Activated naive CD8-positive, alpha-beta T cell treated with anti-CD3 and anti-CD28 coated beads for 36 hours (primary cell): ENCODE results near the gene SLC22A13. TPM values are rescaled to one million over a fixed set of nuclear protein-coding genes. Genes with fewer than 3 reads are reported as not detected.
"Not testable (repeated sequence)": the region's sequence is repeated elsewhere in the genome, so short reads cannot be mapped to it uniquely, and the experiment has no call there.

Experiments
- DNase-seq: peaks from one replicate; pipeline ENCODE4 v3.0.0; 2021
- H3K27ac Mint-ChIP-seq: one replicate; pipeline ENCODE4 v1.8.0; 2022; ENCODE audit warnings: mild to moderate bottlenecking, moderate library complexity, mixed read lengths
- H3K27me3 Mint-ChIP-seq: one replicate; pipeline ENCODE4 v1.8.0; 2022; ENCODE audit warnings: mild to moderate bottlenecking, mixed read lengths
- H3K36me3 Mint-ChIP-seq: one replicate; pipeline ENCODE4 v1.8.0; 2021; ENCODE audit warnings: mild to moderate bottlenecking, mixed read lengths
- H3K4me1 Mint-ChIP-seq: one replicate; pipeline ENCODE4 v1.8.0; 2021; ENCODE audit warnings: mixed read lengths
- H3K4me3 Mint-ChIP-seq: one replicate; pipeline ENCODE4 v1.8.0; 2022; ENCODE audit warnings: mild to moderate bottlenecking, moderate library complexity, mixed read lengths
- H3K9me3 Mint-ChIP-seq: one replicate; pipeline ENCODE4 v1.8.0; 2022; ENCODE audit warnings: mixed read lengths
- total RNA-seq, 2 experiments: library from RNA; stranded (reverse); gene quantifications; one replicate each; pipeline ENCODE4 v1.2.3, GENCODE V29; 2021

SLC22A13 gene
- total RNA-seq, 2 experiments from 2014 or later, result 0.24 to 0.27 TPM

DNA sequence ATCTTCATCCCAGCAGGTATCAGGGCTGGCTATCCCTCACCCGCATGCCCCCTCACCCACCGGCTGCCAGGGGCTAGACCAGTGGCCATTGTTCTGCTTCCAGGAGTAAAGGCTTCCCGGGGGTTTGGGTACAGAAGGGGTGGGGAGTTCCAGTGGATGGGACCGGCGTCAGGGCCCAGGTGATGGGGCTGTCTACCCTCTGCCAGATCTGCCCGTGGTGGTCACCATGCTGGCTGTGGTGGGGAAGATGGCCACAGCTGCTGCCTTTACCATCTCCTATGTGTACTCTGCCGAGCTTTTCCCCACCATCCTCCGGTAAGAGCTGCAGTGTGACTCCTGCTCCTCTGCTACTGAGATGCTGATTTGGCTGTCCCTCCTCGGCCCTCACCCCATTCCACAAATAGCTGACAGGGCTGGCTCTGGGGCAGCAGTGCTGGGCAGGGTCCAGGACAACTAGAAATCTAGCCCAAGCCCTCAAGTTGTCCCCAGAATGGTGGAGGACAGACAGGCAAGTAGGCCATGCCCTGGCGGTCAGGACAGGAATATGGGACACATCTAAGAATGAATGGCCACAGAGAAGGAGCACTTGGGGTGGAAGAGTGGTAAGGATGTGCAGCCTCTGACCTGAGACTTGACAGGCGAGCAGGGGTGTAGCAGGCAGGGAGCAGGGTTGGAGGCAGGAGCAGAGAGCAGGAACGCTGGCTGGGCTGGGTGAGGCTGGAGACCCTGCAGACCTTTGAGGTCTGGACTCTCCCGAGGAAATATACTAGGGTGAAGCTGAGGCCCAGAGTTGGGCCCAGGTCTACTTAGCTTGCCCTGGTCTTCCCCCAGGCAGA, 10.7 kb downstream of the SLC22A13 start:
- H3K4me3 Mint-ChIP-seq, result no peak overlapping the region
- DNase-seq, result no peak
- H3K27me3 Mint-ChIP-seq, result no peaks in the 10 kb centered on the region
- H3K27ac Mint-ChIP-seq, result no peak overlapping the region
- H3K4me1 Mint-ChIP-seq, result no peaks in the 10 kb centered on the region
- no peaks in the 10 kb centered on the region for H3K9me3 Mint-ChIP-seq
- H3K36me3 Mint-ChIP-seq, result peaks cover 4% of the 10 kb centered on the region

DNA sequence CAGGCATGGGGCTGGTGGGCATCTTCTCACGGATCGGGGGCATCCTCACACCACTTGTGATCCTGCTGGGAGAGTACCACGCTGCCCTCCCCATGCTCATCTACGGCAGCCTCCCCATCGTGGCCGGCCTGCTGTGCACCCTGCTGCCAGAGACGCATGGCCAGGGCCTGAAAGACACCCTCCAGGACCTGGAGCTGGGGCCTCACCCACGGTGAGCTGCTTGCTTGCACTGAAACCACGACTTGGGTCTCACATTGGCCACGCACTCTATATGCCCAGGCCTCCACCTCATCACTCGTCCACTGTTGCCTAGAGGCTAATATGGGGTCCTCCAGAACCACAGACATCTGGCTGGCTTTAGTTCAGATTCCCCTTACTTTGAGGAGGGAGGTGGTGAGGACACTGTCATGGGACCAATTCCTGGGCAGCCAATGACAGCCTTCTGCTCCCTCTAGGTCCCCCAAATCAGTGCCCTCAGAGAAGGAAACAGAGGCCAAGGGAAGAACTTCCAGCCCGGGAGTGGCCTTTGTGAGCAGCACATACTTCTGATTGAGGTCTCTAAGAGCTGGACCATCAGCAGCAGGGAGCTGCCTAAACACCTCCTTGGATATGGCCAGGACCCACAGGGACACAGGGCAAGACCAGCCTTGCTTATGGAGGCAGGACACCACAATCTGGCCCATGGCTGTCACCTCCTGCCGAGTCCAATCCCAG, 11.5 kb downstream of the SLC22A13 start:
- Mint-ChIP-seq H3K36me3 (peaks cover 4% of the 10 kb centered on the region), H3K4me3 (no peak overlapping the region), H3K27me3 (no peaks in the 10 kb centered on the region), H3K9me3 (no peaks in the 10 kb centered on the region), H3K27ac (no peak overlapping the region), H3K4me1 (no peaks in the 10 kb centered on the region)
- DNase-seq, result no peak

DNA sequence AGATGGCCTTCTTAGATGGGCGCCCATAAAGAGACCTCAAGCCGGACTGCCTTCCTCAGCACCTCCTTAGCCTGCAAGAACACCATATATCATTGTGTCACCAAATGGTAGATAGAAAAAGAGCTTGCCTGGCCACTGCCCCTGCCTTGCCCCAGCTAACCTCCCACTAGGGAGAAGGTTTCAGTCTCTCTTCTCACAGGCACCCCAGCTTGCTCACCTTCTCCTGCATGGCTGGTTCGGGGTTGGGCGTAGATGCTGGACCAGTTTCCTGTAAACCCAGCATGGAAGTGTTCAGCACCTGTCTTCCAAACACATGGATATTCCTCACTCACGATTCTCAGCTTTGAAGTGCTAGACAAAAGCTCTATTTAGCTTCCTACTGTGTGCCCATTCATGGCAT, 13.2 kb downstream of the SLC22A13 start:
- H3K36me3 Mint-ChIP-seq, result peaks cover 4% of the 10 kb centered on the region
- H3K4me1 Mint-ChIP-seq, result no peaks in the 10 kb centered on the region
- no peak overlapping the region for H3K27ac Mint-ChIP-seq
- no peak for DNase-seq
- H3K9me3 Mint-ChIP-seq, result no peaks in the 10 kb centered on the region
- no peaks in the 10 kb centered on the region for H3K27me3 Mint-ChIP-seq
- H3K4me3 Mint-ChIP-seq, result no peak overlapping the region

DNA sequence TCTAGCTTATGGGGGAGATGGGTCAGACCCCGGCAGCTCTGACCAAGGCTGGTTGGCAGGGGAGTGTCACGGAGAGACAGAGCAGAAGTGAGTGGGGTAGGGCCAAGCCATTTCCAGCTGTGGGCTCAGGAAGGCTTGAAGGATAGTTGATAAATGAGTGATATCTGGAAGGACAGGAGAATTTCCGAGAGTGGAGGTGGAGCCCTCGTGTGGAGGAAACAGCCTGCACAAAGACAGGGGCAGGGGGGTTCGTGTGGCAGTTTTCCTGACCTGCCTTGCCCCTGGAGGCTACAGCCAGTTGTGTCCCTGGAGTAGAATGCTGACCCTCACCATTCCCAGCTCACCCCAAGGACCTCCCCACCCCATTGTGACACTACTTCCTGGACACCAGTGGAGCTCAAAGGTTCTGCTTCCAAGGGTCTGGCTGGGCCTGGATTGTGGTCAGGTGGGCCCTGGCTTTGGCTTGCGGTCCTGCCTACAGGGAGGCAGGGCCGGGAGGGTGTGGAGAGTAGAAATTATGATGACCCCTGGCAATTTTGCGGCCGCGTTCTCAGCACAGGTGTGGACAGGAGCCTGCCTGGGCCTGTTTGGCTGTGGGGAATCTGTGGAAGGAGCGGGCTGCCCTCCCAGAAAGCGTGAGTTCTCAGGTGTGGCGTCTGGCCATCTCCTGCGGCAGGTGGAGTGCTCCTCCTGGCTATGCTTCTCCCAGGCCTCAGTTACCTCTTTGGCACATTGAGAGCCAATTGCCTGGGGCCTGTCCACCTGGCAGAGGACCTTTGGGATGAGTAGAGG, 16.5 kb downstream of the SLC22A13 start, which contains the start of gene SLC22A14:
TSS of gene SLC22A14 (plus strand) at position 400 of the 792 bp plus-strand sequence. CDS start 23,733 bp downstream, outside the sequence.
- H3K27me3 Mint-ChIP-seq, result no peaks in the 10 kb centered on the region
- no peak within 1 kb of the TSS for H3K4me3 Mint-ChIP-seq
- H3K36me3 Mint-ChIP-seq, result peaks cover 4% of the 10 kb centered on the region
- no peak for DNase-seq
- H3K9me3 Mint-ChIP-seq, result no peaks in the 10 kb centered on the region
- no peaks in the 10 kb centered on the region for H3K4me1 Mint-ChIP-seq
- no peak within 1 kb of the TSS for H3K27ac Mint-ChIP-seq

DNA sequence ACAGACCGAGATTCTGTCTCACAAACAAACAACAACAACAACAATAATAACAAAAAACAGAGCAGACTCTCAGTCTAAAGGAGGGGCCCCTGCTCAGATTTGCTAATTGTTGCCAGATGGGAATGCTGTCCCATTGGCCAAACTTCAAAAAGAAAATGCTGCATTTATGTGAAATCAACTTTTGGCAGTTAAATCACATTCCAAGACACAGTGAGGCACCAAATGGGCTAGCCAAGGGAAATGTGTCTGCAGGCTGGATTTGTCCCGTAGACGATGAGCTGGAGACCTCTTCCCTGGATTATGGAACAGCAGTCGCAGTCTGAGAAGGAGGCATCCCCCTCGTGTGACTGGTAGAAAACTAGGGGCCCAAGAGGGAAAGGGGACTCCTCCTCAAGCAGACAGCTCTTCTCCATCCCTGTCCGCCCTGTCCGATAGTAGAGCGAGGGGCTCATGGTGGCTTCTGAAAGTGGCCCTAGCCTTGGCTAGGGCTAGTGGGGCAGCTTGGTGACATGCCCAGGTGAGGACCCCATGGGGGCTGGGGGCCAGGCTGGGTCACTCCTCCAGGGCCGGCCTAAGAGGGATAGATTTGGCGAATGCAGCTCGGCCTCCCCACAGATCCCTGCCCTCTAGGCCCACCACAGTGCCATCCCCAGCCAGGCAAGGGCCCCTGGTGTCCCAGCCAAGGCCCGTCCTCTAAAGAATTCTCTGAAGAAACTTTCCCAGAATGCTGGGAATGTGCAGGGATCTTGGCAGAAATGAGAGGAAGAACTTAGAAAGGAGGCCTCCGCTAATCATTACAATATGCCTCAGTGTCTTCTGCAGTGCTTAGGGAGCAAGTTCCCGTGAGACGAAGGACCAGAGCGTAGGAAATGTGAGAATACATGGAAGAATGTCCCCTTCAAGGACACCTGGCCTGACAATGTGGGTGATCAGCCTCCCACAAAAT, 18.5 kb downstream of the SLC22A13 start:
- no peak overlapping the region for H3K27ac Mint-ChIP-seq
- no peaks in the 10 kb centered on the region for H3K36me3 Mint-ChIP-seq
- H3K4me1 Mint-ChIP-seq, result no peaks in the 10 kb centered on the region
- no peaks in the 10 kb centered on the region for H3K27me3 Mint-ChIP-seq
- DNase-seq, result no peak
- H3K9me3 Mint-ChIP-seq, result no peaks in the 10 kb centered on the region
- H3K4me3 Mint-ChIP-seq, result no peak overlapping the region

DNA sequence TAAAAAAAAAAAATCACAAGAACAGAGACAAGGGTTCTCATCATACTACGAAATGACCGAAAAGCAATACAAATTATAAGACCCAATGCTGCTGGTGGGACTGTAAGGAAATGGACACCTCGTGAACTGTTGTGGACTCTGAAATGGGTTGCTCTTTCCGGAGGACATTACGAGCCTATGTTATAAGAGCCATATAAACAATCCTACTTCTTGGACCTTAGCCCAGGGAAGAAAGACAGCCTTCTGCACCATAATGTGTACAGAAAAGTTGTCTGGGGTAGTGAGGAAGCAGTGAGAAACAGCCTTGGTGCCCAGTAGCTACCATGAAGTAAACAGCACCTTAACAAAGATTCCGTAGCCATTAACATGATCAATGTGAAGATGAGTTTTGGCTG, 19.1 kb downstream of the SLC22A13 start:
- Mint-ChIP-seq H3K27me3 (no peaks in the 10 kb centered on the region), H3K4me1 (no peaks in the 10 kb centered on the region), H3K4me3 (no peak overlapping the region), H3K9me3 (no peaks in the 10 kb centered on the region), H3K27ac (no peak overlapping the region), H3K36me3 (no peaks in the 10 kb centered on the region)
- no peak for DNase-seq

DNA sequence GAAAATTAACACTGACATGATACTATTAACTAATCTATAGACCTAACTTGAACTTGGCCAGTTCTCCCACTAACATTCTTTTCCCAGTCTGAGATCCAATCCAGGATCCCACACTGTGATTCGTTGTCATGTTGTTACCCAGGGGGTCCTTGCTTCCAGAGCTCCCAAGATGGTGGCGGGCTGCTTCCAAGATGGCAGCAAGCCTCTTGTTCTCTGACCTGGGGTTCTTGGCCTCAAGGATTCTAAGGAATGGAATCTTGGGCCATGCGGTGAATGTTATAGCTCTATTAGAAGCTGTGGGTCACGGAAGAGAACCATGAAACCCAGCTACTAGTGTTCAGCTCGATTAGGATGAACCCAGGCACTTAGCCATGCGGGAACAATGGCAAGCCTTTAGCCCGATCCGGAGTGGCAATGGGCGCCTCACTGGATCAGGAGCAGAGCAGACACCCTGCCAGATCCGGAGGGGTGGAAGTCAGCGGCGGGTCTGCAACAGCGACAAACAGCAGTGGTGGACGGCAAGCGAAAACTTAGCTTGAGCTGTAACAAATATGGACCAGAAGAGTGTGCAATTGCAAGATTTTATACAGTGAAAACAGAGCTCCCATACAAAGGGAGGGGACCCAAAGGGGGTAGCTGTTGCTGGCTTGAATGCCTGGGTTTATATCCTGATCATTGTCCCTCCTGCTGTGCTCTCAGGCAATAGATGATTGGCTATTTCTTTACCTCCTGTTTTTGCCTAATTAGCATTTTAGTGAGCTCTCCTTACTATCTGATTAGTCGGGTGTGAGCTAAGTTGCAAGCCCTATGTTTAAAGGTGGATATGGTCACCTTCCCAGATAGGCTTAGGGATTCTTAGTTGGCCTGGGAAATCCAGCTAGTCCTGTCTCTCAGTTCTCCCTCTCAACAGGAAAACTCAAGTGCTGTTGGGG, 23.9 kb downstream of the SLC22A13 start:
- not testable (repeated sequence) for DNase-seq, H3K4me3 Mint-ChIP-seq, H3K27me3 Mint-ChIP-seq, H3K36me3 Mint-ChIP-seq, H3K9me3 Mint-ChIP-seq, H3K4me1 Mint-ChIP-seq, H3K27ac Mint-ChIP-seq

DNA sequence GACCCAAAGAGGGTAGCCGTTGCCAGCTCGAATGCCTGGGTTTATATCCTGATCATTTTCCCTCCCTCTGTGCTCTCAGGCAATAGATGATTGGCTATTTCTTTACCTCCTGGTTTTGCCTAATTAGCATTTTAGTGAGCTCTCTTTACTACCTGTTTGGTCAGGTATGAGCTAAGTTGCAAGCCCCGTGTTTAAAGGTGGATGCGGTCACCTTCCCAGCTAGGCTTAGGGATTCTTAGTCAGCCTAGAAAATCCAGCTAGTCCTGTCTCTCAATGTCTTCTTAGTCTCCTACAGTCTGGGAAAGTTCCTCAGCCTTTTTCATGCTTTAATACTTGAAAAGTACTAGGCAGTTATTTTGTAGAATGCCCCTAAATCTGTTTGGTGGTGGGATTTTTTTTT, 31.4 kb downstream of the SLC22A13 start:
- H3K9me3 Mint-ChIP-seq, H3K4me1 Mint-ChIP-seq, H3K27ac Mint-ChIP-seq: not testable (repeated sequence)

DNA sequence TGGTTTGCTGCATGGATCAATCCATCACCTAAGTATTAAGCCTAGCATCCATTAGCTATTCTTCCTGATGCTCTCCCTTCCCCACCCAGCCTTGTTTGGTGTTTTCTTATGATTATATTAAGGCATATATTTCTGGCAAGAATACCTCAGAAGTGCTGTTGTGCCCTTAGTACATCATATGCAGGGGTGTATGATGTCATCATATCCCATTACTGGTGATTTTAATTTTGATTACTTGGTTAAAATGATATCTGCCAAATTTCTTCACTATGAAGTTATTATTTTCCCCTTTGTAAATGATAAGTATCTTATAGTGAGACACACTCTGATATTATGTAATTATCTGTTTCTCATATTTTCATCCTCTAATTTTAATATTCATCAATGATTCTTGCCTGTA, 31.9 kb downstream of the SLC22A13 start:
- Mint-ChIP-seq H3K27ac (no peak overlapping the region), H3K9me3 (no peaks in the 10 kb centered on the region), H3K27me3 (no peaks in the 10 kb centered on the region), H3K4me1 (no peaks in the 10 kb centered on the region), H3K36me3 (no peaks in the 10 kb centered on the region), H3K4me3 (no peak overlapping the region)
- no peak for DNase-seq

More for the DNA sequence above, 31.4 kb downstream of the SLC22A13 start:
- not testable (repeated sequence) for DNase-seq, H3K27me3 Mint-ChIP-seq, H3K4me3 Mint-ChIP-seq, H3K36me3 Mint-ChIP-seq

DNA sequence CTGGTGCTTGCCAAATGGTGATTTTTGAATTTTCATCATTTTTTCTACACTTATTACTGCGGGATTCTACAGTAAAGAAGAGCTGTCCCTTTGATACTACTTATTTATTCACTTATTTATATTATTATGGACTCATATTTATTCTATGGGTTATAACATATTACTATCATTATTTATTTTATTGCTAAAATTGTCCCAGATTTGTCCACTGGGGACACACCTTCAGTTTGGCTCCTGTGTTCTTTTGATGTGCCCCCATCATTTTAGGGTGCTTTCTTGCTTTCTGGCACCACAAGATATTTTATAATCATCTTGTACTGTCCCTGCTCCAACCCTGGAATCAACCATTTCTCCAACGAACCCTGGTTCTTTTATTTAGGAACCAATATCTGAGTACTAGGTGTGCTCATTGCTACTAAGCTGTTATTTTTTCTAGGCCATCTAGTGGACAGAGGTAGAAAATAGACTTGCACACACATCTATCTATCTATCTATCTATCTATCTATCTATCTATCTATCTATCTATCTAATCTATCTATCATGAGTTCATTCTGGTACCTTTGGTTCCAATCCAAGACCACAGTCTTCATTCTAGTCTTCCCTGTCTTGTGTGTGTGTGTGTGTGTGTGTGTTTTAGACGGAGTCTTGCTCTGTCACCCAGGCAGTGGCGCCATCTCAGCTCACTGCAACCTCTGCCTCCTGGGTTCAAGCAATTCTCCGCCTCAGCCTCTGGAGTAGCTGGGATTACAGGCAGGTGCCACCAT, 32.5 kb downstream of the SLC22A13 start:
- DNase-seq, result no peak

DNA sequence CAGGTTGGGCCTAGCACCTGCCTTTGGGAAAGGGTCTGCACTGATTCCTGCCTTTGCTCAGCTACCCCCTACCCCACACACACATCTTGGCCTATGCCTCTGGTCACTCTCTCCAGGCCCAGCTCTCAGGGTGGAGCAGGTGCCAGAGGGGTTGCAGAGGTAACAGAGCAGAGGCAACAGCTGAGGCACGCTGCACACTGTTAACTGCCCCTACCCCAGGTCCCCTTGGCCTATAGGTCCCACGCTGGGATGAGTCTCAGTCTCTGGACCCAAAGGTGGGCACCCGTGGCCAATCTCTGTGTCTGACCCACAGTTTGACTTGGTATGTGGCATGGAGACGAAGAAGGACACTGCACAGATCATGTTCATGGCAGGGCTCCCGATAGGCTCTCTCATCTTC, 41.3 kb downstream of the SLC22A13 start:
- Mint-ChIP-seq H3K36me3 (no peaks in the 10 kb centered on the region), H3K27ac (no peak overlapping the region), H3K4me3 (no peak overlapping the region), H3K4me1 (no peaks in the 10 kb centered on the region), H3K9me3 (peaks cover 6% of the 10 kb centered on the region), H3K27me3 (no peaks in the 10 kb centered on the region)
- DNase-seq, result no peak

More for the DNA sequence above, 32.5 kb downstream of the SLC22A13 start:
- Mint-ChIP-seq H3K27ac (no peak overlapping the region), H3K4me3 (no peak overlapping the region), H3K9me3 (no peaks in the 10 kb centered on the region), H3K36me3 (no peaks in the 10 kb centered on the region), H3K4me1 (no peaks in the 10 kb centered on the region), H3K27me3 (no peaks in the 10 kb centered on the region)

DNA sequence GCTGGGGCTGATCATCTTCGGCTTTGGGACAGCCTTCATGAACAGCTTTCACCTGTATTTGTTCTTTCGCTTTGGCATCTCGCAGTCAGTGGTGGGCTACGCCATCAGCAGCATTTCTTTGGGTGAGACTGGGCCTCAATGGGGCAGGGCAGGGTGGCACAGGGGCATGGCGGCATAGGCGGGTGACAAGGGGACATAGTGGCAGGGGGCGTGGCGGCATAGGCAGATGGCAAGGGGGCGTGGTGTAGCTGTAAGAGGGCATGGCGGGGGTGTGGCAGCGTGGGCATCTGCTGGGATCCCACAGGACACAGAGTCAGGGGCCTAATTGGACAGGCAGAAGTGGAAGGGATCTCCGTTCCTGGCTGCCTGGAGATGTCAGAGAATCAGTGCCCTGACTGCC, 42.0 kb downstream of the SLC22A13 start:
- H3K4me1 Mint-ChIP-seq, result no peaks in the 10 kb centered on the region
- no peaks in the 10 kb centered on the region for H3K27me3 Mint-ChIP-seq
- no peak overlapping the region for H3K4me3 Mint-ChIP-seq

DNA sequence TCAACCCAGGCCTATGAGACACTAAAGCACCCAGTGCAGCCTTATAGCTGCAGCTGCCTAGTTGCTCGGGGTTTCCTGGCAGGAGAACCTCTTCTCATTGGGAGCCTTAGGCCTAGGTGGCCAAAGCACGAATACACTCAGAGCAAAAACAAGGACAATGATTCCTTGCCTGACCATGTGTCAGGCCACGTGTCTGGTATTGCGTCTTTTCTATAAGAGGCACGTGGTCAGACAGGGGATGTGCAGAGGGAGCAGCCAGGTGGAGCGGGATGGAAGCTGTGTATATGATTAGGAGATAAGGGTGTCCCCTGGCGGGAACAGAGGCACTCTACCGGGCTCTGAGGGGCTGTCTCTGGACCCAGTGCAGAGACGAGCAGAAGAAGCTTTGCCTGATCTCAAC, 42.8 kb downstream of the SLC22A13 start:
- H3K9me3 Mint-ChIP-seq, result peaks cover 6% of the 10 kb centered on the region
- no peak overlapping the region for H3K4me3 Mint-ChIP-seq
- H3K36me3 Mint-ChIP-seq, result no peaks in the 10 kb centered on the region
- no peak for DNase-seq
- H3K27ac Mint-ChIP-seq, result no peak overlapping the region
- no peaks in the 10 kb centered on the region for H3K27me3 Mint-ChIP-seq
- H3K4me1 Mint-ChIP-seq, result no peaks in the 10 kb centered on the region

More for the DNA sequence above, 42.0 kb downstream of the SLC22A13 start:
- DNase-seq, result no peak
- Mint-ChIP-seq H3K36me3 (no peaks in the 10 kb centered on the region), H3K9me3 (peaks cover 6% of the 10 kb centered on the region), H3K27ac (no peak overlapping the region)
